Measurements from ENCODE around the gene OR2Z1. TPM values are rescaled to one million over a fixed set of nuclear protein-coding genes. Genes with fewer than 3 reads are reported as not detected.

The OR2Z1 gene
- total RNA-seq, 2 donors from 2014 or later = not detected

DNA sequence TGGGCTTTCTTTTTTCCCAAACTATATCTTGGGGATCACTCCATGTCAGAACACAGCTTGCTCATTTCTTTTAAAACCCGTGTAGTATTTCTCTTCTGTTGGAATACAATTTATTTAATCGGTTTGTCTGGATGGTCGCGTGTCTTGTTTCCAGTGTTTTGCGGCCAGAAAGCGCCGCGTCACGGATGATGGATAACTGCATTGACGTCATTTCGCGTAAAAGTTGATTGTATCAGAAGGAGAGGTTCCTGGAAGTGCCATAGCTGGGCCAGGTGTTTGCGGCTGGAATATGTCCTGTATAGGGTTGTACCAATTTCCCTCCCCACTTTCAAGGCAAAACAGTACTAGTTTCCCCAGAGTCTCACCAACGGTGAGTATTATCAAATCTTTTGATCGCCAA lies 32.5 kb upstream of the OR2Z1 start:
- Histone ChIP-seq H3K4me1 (no peaks in the 10 kb centered on the region), H3K27ac (no peak overlapping the region), H3K36me3 (no peaks in the 10 kb centered on the region), H3K9me3 (no peaks in the 10 kb centered on the region), H3K4me3 (no peak overlapping the region), H3K27me3 (no peaks in the 10 kb centered on the region)
- no peak for DNase-seq (ENCODE audit: low spot score)
- TF ChIP-seq, protein P1, sequence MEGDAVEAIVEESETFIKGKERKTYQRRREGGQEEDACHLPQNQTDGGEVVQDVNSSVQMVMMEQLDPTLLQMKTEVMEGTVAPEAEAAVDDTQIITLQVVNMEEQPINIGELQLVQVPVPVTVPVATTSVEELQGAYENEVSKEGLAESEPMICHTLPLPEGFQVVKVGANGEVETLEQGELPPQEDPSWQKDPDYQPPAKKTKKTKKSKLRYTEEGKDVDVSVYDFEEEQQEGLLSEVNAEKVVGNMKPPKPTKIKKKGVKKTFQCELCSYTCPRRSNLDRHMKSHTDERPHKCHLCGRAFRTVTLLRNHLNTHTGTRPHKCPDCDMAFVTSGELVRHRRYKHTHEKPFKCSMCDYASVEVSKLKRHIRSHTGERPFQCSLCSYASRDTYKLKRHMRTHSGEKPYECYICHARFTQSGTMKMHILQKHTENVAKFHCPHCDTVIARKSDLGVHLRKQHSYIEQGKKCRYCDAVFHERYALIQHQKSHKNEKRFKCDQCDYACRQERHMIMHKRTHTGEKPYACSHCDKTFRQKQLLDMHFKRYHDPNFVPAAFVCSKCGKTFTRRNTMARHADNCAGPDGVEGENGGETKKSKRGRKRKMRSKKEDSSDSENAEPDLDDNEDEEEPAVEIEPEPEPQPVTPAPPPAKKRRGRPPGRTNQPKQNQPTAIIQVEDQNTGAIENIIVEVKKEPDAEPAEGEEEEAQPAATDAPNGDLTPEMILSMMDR (IDR thresholded peaks at IDR 0.05) = no peak

DNA sequence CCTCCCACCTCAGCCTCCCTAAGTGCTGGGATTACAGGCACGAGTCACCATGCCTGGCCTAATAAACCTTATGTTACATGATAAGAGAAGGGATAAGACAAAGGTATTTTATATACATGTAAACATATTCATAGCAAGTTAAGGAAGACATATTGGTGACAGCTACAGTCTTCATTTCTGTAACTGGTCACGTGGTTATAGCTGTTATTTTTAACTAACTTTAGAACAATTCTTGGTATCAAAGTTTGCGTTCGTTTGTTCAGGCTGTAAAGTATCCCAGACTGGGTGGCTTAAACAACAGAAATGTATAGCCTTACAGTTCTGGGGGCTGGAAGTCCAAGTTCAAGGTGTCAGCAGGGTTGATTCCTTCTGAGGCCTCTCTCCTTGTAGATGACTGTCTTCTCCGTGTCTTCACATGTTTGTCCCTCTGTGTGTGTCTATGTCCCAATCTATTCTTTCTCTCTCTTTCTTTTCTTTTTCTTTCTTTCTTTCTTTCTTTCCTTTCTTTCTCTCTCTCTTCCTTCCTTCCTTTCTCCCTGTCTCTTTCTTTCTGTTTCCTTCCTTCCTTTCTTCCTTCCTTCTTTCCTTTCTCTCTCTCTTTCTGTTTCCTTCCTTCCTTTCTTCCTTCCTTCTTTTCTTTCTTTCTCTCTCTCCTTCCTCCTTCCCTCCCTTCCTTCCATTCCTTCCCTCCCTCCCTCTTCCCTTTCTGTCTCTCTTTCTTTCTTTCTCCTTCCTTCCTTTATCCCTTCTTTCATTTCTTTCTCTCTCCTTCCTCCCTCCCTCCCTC lies 30.5 kb upstream of the OR2Z1 start:
- no peak overlapping the region for H3K27ac ChIP-seq
- TF ChIP-seq, protein P1 (IDR thresholded peaks at IDR 0.05) = no peak
- no peaks in the 10 kb centered on the region for H3K27me3 ChIP-seq
- no peaks in the 10 kb centered on the region for H3K9me3 ChIP-seq
- no peaks in the 10 kb centered on the region for H3K36me3 ChIP-seq
- H3K4me1 ChIP-seq = no peaks in the 10 kb centered on the region
- H3K4me3 ChIP-seq = no peak overlapping the region
- DNase-seq (ENCODE audit: low spot score) = no peak

DNA sequence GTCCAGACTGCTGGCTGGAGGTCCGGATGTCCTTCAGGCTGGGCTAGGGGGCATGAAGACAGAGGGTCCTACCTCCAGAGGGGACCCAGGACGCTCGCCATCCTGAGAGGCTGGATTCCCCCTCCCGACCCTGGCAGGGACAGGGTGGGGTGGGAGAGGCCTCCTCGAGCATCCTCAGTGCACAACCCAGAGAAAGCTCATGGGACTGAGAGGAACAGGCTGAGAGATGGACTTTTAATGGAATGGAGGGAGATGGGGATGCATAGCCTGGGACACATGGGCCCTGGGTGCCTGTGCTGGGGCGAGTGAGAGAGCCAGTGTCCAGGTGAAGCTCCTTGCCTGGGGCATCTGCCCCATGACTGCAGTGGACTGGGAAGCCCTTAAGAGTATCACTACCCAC lies 25.9 kb upstream of the OR2Z1 start:
- Histone ChIP-seq H3K4me1 (no peaks in the 10 kb centered on the region), H3K27ac (no peak overlapping the region), H3K27me3 (no peaks in the 10 kb centered on the region), H3K36me3 (no peaks in the 10 kb centered on the region), H3K4me3 (no peak overlapping the region), H3K9me3 (no peaks in the 10 kb centered on the region)
- TF ChIP-seq, protein P1 (IDR thresholded peaks at IDR 0.05) = no peak
- DNase-seq (ENCODE audit: low spot score) = no peak

DNA sequence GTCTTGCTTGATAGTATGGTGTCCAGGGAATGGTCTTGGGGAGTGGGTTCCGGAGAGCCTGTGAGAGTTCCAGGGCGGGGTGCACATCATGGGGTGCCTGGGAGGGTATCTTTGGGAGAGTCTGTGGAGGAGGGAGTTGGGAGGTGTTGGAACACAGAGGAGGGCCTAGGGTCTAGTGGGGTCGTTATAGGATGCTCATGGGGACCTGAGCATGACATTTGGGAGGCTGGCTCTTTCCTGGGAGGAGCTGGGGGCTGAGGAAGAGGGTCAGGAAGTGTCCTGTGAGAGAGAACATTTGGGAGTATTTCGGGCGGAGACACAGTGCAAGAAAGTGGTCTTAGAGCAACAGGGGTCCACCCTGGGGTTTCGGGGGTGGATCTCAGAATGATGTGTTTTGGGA lies 25.5 kb upstream of the OR2Z1 start:
- H3K4me1 ChIP-seq = no peaks in the 10 kb centered on the region
- no peaks in the 10 kb centered on the region for H3K27me3 ChIP-seq
- no peaks in the 10 kb centered on the region for H3K9me3 ChIP-seq
- H3K4me3 ChIP-seq = no peak overlapping the region
- TF ChIP-seq, protein P1 (IDR thresholded peaks at IDR 0.05) = no peak
- no peaks in the 10 kb centered on the region for H3K36me3 ChIP-seq
- no peak for DNase-seq (ENCODE audit: low spot score)
- no peak overlapping the region for H3K27ac ChIP-seq

DNA sequence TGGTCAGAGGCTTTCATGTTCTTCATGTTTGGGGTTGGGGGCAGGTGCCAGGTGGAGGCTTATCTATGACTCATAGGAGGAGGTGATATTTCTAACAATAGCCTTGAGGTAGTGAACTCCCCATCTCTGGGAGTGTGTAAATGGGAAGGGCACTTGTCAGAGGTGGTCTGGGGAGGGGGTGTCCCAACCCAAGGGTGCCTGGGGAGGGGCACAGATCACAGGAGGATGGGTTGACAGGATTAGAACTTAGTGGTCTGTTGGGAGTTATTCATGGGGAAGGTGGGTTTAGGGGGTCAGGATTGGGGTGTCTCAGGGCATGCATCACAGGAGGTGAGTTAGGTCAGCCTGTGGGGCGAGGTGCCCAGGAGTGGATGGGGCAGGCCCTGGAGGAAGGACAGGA lies 24.4 kb upstream of the OR2Z1 start:
- Histone ChIP-seq H3K27me3 (no peaks in the 10 kb centered on the region), H3K36me3 (no peaks in the 10 kb centered on the region), H3K9me3 (no peaks in the 10 kb centered on the region), H3K27ac (no peak overlapping the region), H3K4me3 (no peak overlapping the region), H3K4me1 (no peaks in the 10 kb centered on the region)
- TF ChIP-seq, protein P1 (IDR thresholded peaks at IDR 0.05) = no peak
- DNase-seq (ENCODE audit: low spot score) = no peak
